ENCODE measurements around the gene ACTL9. TPM values are rescaled to one million over a fixed set of nuclear protein-coding genes. Genes with fewer than 3 reads are reported as not detected.
"Not testable (repeated sequence)": the region's sequence is repeated elsewhere in the genome, so short reads cannot be mapped to it uniquely, and the experiment has no call there.

Gene ACTL9, protein sequence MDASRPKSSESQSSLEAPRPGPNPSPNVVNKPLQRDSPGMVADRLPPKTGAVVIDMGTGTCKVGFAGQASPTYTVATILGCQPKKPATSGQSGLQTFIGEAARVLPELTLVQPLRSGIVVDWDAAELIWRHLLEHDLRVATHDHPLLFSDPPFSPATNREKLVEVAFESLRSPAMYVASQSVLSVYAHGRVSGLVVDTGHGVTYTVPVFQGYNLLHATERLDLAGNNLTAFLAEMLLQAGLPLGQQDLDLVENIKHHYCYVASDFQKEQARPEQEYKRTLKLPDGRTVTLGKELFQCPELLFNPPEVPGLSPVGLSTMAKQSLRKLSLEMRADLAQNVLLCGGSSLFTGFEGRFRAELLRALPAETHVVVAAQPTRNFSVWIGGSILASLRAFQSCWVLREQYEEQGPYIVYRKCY
- polyA plus RNA-seq (2013, experiment 1 of 2) = not detected
- polyA plus RNA-seq (2013, experiment 2 of 2) = not detected

- no peak within 1 kb of the TSS for H2AK5ac ChIP-seq (ENCODE audit: low read length)
These were observed at the start of gene ACTL9 for GRCh38 chr19:8698433-8699063. Gene ACTL9, minus strand, starts transcription at chr19:8698795. Its CDS starts 94 bp downstream, at chr19:8698701.

DNA sequence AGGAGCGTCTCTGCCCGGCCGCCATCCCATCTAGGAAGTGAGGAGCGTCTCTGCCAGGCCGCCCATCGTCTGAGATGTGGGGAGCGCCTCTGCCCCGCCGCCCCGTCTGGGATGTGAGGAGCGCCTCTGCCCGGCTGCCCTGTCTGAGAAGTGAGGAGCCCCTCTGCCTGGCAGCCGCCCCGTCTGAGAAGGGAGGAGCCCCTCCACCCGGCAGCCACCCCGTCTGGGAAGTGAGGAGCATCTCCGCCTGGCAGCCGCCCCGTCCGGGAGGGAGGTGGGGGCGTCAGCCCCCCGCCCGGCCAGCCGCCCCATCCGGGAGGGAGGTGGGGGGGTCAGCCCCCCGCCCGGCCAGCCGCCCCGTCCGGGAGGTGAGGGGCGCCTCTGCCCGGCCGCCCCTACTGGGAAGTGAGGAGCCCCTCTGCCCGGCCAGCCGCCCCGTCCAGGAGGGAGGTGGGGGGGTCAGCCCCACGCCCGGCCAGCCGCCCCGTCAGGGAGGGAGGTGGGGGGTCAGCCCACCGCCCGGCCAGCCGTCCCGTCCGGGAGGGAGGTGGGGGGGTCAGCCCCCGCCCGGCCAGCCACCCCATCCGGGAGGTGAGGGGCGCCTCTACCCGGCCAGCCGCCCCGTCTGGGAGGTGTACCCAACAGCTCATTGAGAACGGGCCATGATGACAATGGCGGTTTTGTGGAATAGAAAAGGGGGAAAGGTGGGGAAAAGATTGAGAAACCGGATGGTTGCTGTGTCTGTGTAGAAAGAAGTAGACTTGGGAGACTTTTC is 40.9 kb upstream of the ACTL9 start:
- not testable (repeated sequence) for H4K5ac ChIP-seq (ENCODE audit: low read length); H3K4me1 ChIP-seq (ENCODE audit: control insufficient read depth, low read depth, low read length); H2BK15ac ChIP-seq (replicated peaks; ENCODE audit: low read depth); H3K27me3 ChIP-seq (ENCODE audit: insufficient read depth, low read length, poor library complexity); H3K23ac ChIP-seq (ENCODE audit: low read length); H3K4me2 ChIP-seq (ENCODE audit: low read length); H4K8ac ChIP-seq (ENCODE audit: low read depth, low read length); H3K27ac ChIP-seq (ENCODE audit: low read depth, low read length); H3K79me1 ChIP-seq (ENCODE audit: low read length); DNase-seq; H3K4me3 ChIP-seq (ENCODE audit: low read length); H3K36me3 ChIP-seq (ENCODE audit: control insufficient read depth, insufficient read depth, low read length); H2BK120ac ChIP-seq (ENCODE audit: low read depth, low read length); H3K4ac ChIP-seq (ENCODE audit: low read depth, low read length); H2AK5ac ChIP-seq (ENCODE audit: low read length); H3K79me2 ChIP-seq (ENCODE audit: control insufficient read depth, insufficient read depth, low read length); H2BK5ac ChIP-seq (ENCODE audit: low read length); H3K56ac ChIP-seq (ENCODE audit: low read length); H3K18ac ChIP-seq (ENCODE audit: low read length); H3K9ac ChIP-seq (ENCODE audit: low read length)
- no CpG with 5 or more reads among the region's 55 CpGs for WGBS (ENCODE audit: extremely low coverage, insufficient coverage, low lambda C conversion rate)

More at GRCh38 chr19:8698433-8699063, at the start of gene ACTL9:
- H3K79me2 ChIP-seq (ENCODE audit: control insufficient read depth, insufficient read depth, low read length) = no peaks in the 10 kb centered on the region
- no peak within 1 kb of the TSS for H2BK5ac ChIP-seq (ENCODE audit: low read length)
- no peaks in the 10 kb centered on the region for H3K27me3 ChIP-seq (ENCODE audit: insufficient read depth, low read length, poor library complexity)
- H3K79me1 ChIP-seq (ENCODE audit: low read length) = no peaks in the 10 kb centered on the region
- no CpG with 5 or more reads among the region's 23 CpGs for WGBS (ENCODE audit: extremely low coverage, insufficient coverage, low lambda C conversion rate)
- no peak within 1 kb of the TSS for H2BK15ac ChIP-seq (replicated peaks; ENCODE audit: low read depth)
- H3K56ac ChIP-seq (ENCODE audit: low read length) = no peak within 1 kb of the TSS
- H2BK120ac ChIP-seq (ENCODE audit: low read depth, low read length) = no peak within 1 kb of the TSS
- no peak within 1 kb of the TSS for H4K5ac ChIP-seq (ENCODE audit: low read length)
- no peak within 1 kb of the TSS for H3K4me3 ChIP-seq (ENCODE audit: low read length)
- no peaks in the 10 kb centered on the region for H3K36me3 ChIP-seq (ENCODE audit: control insufficient read depth, insufficient read depth, low read length)
- no peak within 1 kb of the TSS for H3K4ac ChIP-seq (ENCODE audit: low read depth, low read length)
- H3K4me2 ChIP-seq (ENCODE audit: low read length) = no peak within 1 kb of the TSS
- H3K9ac ChIP-seq (ENCODE audit: low read length) = no peak within 1 kb of the TSS
- no peak within 1 kb of the TSS for H4K8ac ChIP-seq (ENCODE audit: low read depth, low read length)
- no peak within 1 kb of the TSS for H3K23ac ChIP-seq (ENCODE audit: low read length)
- no peak for DNase-seq
- no peak within 1 kb of the TSS for H3K27ac ChIP-seq (ENCODE audit: low read depth, low read length)
- no peak within 1 kb of the TSS for H3K18ac ChIP-seq (ENCODE audit: low read length)
- H3K4me1 ChIP-seq (ENCODE audit: control insufficient read depth, low read depth, low read length) = no peaks in the 10 kb centered on the region

GRCh38 chr19:8738377-8738776 is 39.8 kb upstream of the ACTL9 start:
- H3K27ac ChIP-seq (ENCODE audit: low read depth, low read length) = no peak overlapping the region
- H3K23ac ChIP-seq (ENCODE audit: low read length) = no peak overlapping the region
- no peak overlapping the region for H3K56ac ChIP-seq (ENCODE audit: low read length)
- no peak overlapping the region for H4K8ac ChIP-seq (ENCODE audit: low read depth, low read length)
- no peak overlapping the region for H3K4me3 ChIP-seq (ENCODE audit: low read length)
- no peaks in the 10 kb centered on the region for H3K79me2 ChIP-seq (ENCODE audit: control insufficient read depth, insufficient read depth, low read length)
- H3K4me1 ChIP-seq (ENCODE audit: control insufficient read depth, low read depth, low read length) = no peaks in the 10 kb centered on the region
- no peak overlapping the region for H2BK15ac ChIP-seq (replicated peaks; ENCODE audit: low read depth)
- no peaks in the 10 kb centered on the region for H3K36me3 ChIP-seq (ENCODE audit: control insufficient read depth, insufficient read depth, low read length)
- H3K27me3 ChIP-seq (ENCODE audit: insufficient read depth, low read length, poor library complexity) = no peaks in the 10 kb centered on the region
- H3K9ac ChIP-seq (ENCODE audit: low read length) = no peak overlapping the region
- H3K4ac ChIP-seq (ENCODE audit: low read depth, low read length) = no peak overlapping the region
- H2AK5ac ChIP-seq (ENCODE audit: low read length) = no peak overlapping the region
- H3K79me1 ChIP-seq (ENCODE audit: low read length) = no peaks in the 10 kb centered on the region
- H3K18ac ChIP-seq (ENCODE audit: low read length) = no peak overlapping the region
- no peak for DNase-seq
- no CpG with 5 or more reads among the region's 8 CpGs for WGBS (ENCODE audit: extremely low coverage, insufficient coverage, low lambda C conversion rate)
- no peak overlapping the region for H2BK120ac ChIP-seq (ENCODE audit: low read depth, low read length)
- no peak overlapping the region for H4K5ac ChIP-seq (ENCODE audit: low read length)
- H3K4me2 ChIP-seq (ENCODE audit: low read length) = no peak overlapping the region
- no peak overlapping the region for H2BK5ac ChIP-seq (ENCODE audit: low read length)

- no peak overlapping the region for H3K18ac ChIP-seq (ENCODE audit: low read length)
- no peak overlapping the region for H4K8ac ChIP-seq (ENCODE audit: low read depth, low read length)
- no peak overlapping the region for H3K23ac ChIP-seq (ENCODE audit: low read length)
- no peak overlapping the region for H4K5ac ChIP-seq (ENCODE audit: low read length)
- H3K4me2 ChIP-seq (ENCODE audit: low read length) = no peak overlapping the region
- WGBS (ENCODE audit: extremely low coverage, insufficient coverage, low lambda C conversion rate) = no CpG with 5 or more reads among the region's 19 CpGs
- no peaks in the 10 kb centered on the region for H3K36me3 ChIP-seq (ENCODE audit: control insufficient read depth, insufficient read depth, low read length)
- H3K4me1 ChIP-seq (ENCODE audit: control insufficient read depth, low read depth, low read length) = no peaks in the 10 kb centered on the region
- no peak overlapping the region for H3K9ac ChIP-seq (ENCODE audit: low read length)
- H3K27ac ChIP-seq (ENCODE audit: low read depth, low read length) = no peak overlapping the region
- H2BK5ac ChIP-seq (ENCODE audit: low read length) = no peak overlapping the region
- no peak overlapping the region for H2AK5ac ChIP-seq (ENCODE audit: low read length)
- no peaks in the 10 kb centered on the region for H3K79me2 ChIP-seq (ENCODE audit: control insufficient read depth, insufficient read depth, low read length)
- no peaks in the 10 kb centered on the region for H3K79me1 ChIP-seq (ENCODE audit: low read length)
- peak; percentile 1 for DNase-seq
- no peak overlapping the region for H3K4me3 ChIP-seq (ENCODE audit: low read length)
- H3K27me3 ChIP-seq (ENCODE audit: insufficient read depth, low read length, poor library complexity) = no peaks in the 10 kb centered on the region
- no peak overlapping the region for H2BK120ac ChIP-seq (ENCODE audit: low read depth, low read length)
- H3K4ac ChIP-seq (ENCODE audit: low read depth, low read length) = no peak overlapping the region
- no peak overlapping the region for H3K56ac ChIP-seq (ENCODE audit: low read length)
- no peak overlapping the region for H2BK15ac ChIP-seq (replicated peaks; ENCODE audit: low read depth)
These were observed 33.0 kb upstream of the ACTL9 start for GRCh38 chr19:8731428-8732169.

DNA sequence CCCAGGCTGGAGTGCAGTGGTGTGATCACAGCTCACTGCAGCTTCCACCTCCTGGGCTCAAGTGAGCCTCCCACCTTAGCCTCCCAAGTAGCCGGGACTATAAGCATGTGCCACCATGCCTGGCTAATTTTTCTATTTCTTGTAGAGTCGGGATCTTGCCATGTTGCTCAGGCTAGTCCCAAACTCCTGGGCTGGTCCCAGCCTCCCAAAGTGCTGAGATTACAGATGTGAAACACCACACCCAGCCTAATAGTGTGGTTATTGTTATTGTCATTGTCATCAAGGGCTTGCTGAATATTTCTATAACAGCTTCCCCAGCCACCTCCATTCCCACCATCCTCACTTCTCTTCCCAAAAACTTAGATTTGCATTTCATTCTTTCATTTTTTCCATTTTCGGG is 25.7 kb upstream of the ACTL9 start:
- Histone ChIP-seq H2AK5ac (ENCODE audit: low read length) (no peak overlapping the region), H3K79me2 (ENCODE audit: control insufficient read depth, insufficient read depth, low read length) (no peaks in the 10 kb centered on the region), H3K56ac (ENCODE audit: low read length) (no peak overlapping the region), H3K4me2 (ENCODE audit: low read length) (no peak overlapping the region), H3K9ac (ENCODE audit: low read length) (no peak overlapping the region), H3K4me1 (ENCODE audit: control insufficient read depth, low read depth, low read length) (no peaks in the 10 kb centered on the region), H2BK15ac (replicated peaks; ENCODE audit: low read depth) (no peak overlapping the region), H3K18ac (ENCODE audit: low read length) (no peak overlapping the region), H3K23ac (ENCODE audit: low read length) (no peak overlapping the region), H3K27me3 (ENCODE audit: insufficient read depth, low read length, poor library complexity) (no peaks in the 10 kb centered on the region), H3K4me3 (ENCODE audit: low read length) (no peak overlapping the region), H3K4ac (ENCODE audit: low read depth, low read length) (no peak overlapping the region), H2BK5ac (ENCODE audit: low read length) (no peak overlapping the region), H3K27ac (ENCODE audit: low read depth, low read length) (no peak overlapping the region), H4K5ac (ENCODE audit: low read length) (no peak overlapping the region), H3K79me1 (ENCODE audit: low read length) (no peaks in the 10 kb centered on the region), H3K36me3 (ENCODE audit: control insufficient read depth, insufficient read depth, low read length) (no peaks in the 10 kb centered on the region), H4K8ac (ENCODE audit: low read depth, low read length) (no peak overlapping the region), H2BK120ac (ENCODE audit: low read depth, low read length) (no peak overlapping the region)
- WGBS (ENCODE audit: extremely low coverage, insufficient coverage, low lambda C conversion rate) = no CpG with 5 or more reads among the region's 3 CpGs
- no peak for DNase-seq

Measured in mesendoderm (in vitro differentiated cells).